Fibroblast of villous mesenchyme (primary cell): ENCODE measurements around the gene NTM. TPM values are rescaled to one million over a fixed set of nuclear protein-coding genes. Genes with fewer than 3 reads are reported as not detected.
A peak's percentile ranks its signal among the peaks of the same experiment; 100 is the strongest.

ENCODE experiments used
- DNase-seq: peaks from one replicate; pipeline ENCODE4 v3.0.0-alpha.2; 2010; ENCODE audit warnings: low read depth
- H3K4me3 ChIP-seq: 2 replicates; pipeline ENCODE4 v1.5.1; 2011; ENCODE audit warnings: low read depth, mild to moderate bottlenecking, low read length
- CTCF ChIP-seq: IDR thresholded peaks from 2 replicates; pipeline ENCODE4 v1.5.1; 2012; ENCODE audit warnings: low read depth, mild to moderate bottlenecking, low read length; ENCODE audit not compliant: insufficient read depth
- total RNA-seq: library from RNA; depleted of rRNA; stranded (reverse); fragments of >200 nt; gene quantifications from 2 replicates; pipeline ENCODE4 v1.2.3, GENCODE V29; 2012

The NTM gene
- total RNA-seq, 1 donor = 7.3 TPM

GRCh38 chr11:132123854-132124835 is 753.7 kb downstream of the NTM start:
- H3K4me3 ChIP-seq = no peak overlapping the region
- DNase-seq = no peak
- TF ChIP-seq CTCF = peak; percentile 2

GRCh38 chr11:132125988-132126871 is 755.8 kb downstream of the NTM start:
- H3K4me3 ChIP-seq = peak overlapping the region; percentile 47
- no peak for TF ChIP-seq CTCF
- peak; percentile 11 for DNase-seq

- peak overlapping the region; percentile 47 for H3K4me3 ChIP-seq
- DNase-seq = peak; percentile 75
- peak; percentile 64 for TF ChIP-seq CTCF
These were observed 756.8 kb downstream of the NTM start for GRCh38 chr11:132126973-132127899.

- TF ChIP-seq CTCF = no peak
- no peak for DNase-seq
- no peak overlapping the region for H3K4me3 ChIP-seq
These were observed 757.5 kb downstream of the NTM start for GRCh38 chr11:132127900-132128288.

- DNase-seq = no peak
- no peak for TF ChIP-seq CTCF
- H3K4me3 ChIP-seq = no peak overlapping the region
These were observed 760.6 kb downstream of the NTM start for GRCh38 chr11:132131047-132131446.

GRCh38 chr11:132131961-132132360 is 761.5 kb downstream of the NTM start:
- no peak for TF ChIP-seq CTCF
- no peak overlapping the region for H3K4me3 ChIP-seq
- DNase-seq = no peak
